MCF 10A (cell line): ENCODE results near the gene SDE2. TPM values are rescaled to one million over a fixed set of nuclear protein-coding genes. Genes with fewer than 3 reads are reported as not detected.

ENCODE experiments used
- BruUV-seq: library from RNA; stranded (reverse); fragments of 400-500 nt; replicated peaks from 2 replicates; lab custom pipeline; 2021; lab: Mats Ljungman, UMichigan
- CTCF ChIA-PET: fragments of 300-600 bp; sonication (Branson Sonifier 250); formaldehyde crosslinking; extraction: SDS; loops from one replicate; lab custom pipeline; 2021; ENCODE audit warnings: antibody characterized with exemption, inconsistent platforms; lab: Yijun Ruan, JAX
- POLR2A ChIA-PET: fragments of 300-600, 350-650 bp; sonication (Branson Sonifier 250); formaldehyde crosslinking; extraction: SDS; loops from one replicate; lab custom pipeline; 2020; ENCODE audit warnings: antibody characterized with exemption, inconsistent platforms; lab: Yijun Ruan, JAX
- DNase-seq: peaks from one replicate; pipeline ENCODE4 v3.0.0-alpha.2; 2018; ENCODE audit not compliant: unreplicated experiment
- H3K27ac Mint-ChIP-seq: one replicate; pipeline ENCODE4 v1.8.0; 2022; ENCODE audit warnings: mild to moderate bottlenecking, low read depth, mixed read lengths; ENCODE audit not compliant: unreplicated experiment
- H3K27me3 Mint-ChIP-seq: one replicate; pipeline ENCODE4 v1.8.0; 2022; ENCODE audit warnings: mixed read lengths; ENCODE audit not compliant: insufficient read depth, unreplicated experiment
- H3K36me3 Mint-ChIP-seq: one replicate; pipeline ENCODE4 v1.8.0; 2022; ENCODE audit warnings: mild to moderate bottlenecking, moderate library complexity, mixed read lengths; ENCODE audit not compliant: insufficient read depth, unreplicated experiment
- H3K4me1 Mint-ChIP-seq: one replicate; pipeline ENCODE4 v1.8.0; 2022; ENCODE audit warnings: mixed read lengths; ENCODE audit not compliant: insufficient read depth, unreplicated experiment
- H3K4me3 Mint-ChIP-seq: one replicate; pipeline ENCODE4 v1.8.0; 2022; ENCODE audit warnings: mild to moderate bottlenecking, moderate library complexity, mixed read lengths; ENCODE audit not compliant: unreplicated experiment
- H3K9me3 Mint-ChIP-seq: one replicate; pipeline ENCODE4 v1.8.0; 2022; ENCODE audit warnings: mixed read lengths; ENCODE audit not compliant: unreplicated experiment
- CTCF ChIP-seq: fragments of 200-600 bp; IDR thresholded peaks from one replicate; pipeline ENCODE4 v1.8.0; 2022; ENCODE audit warnings: antibody characterized with exemption, mild to moderate bottlenecking; ENCODE audit not compliant: unreplicated experiment
- intact Hi-C: fragments of 100-400 bp; cut with micrococcal nuclease; formaldehyde crosslinking; loops from 2 replicates; pipeline ENCODE4 v1.14.1; 2022
- total RNA-seq: library from RNA; stranded (reverse); gene quantifications from 2 replicates; pipeline ENCODE4 v1.2.3, GENCODE V29; 2022

The SDE2 gene
- total RNA-seq, 1 experiment from 2014 or later: 59.3 TPM

GRCh38 chr1:225945564-225945963 is 53.6 kb downstream of the SDE2 start:
- Mint-ChIP-seq H3K27me3 (peaks cover 30% of the 10 kb centered on the region), H3K36me3 (no peaks in the 10 kb centered on the region), H3K4me3 (no peak overlapping the region), H3K4me1 (no peaks in the 10 kb centered on the region), H3K27ac (no peak overlapping the region), H3K9me3 (no peaks in the 10 kb centered on the region)
- intact Hi-C loops: no loop called here
- ChIA-PET POLR2A (interaction anchor here (1.0 to 2.5 kb wide), 5 partner anchors 9 to 23 kb away, joined by 3 to 8 read pairs (median 4); partner anchors contain the start of gene PYCR2), CTCF (interaction anchor here (0.5 to 2.0 kb wide), 8 partner anchors 16 to 470 kb away, joined by 3 to 6 read pairs (median 4); partner anchors contain the start of gene TMEM63A)
- no peak for DNase-seq
- BruUV-seq: no TSS peak
- TF ChIP-seq CTCF: no peak

- H3K27me3 Mint-ChIP-seq: peaks cover 30% of the 10 kb centered on the region
- H3K36me3 Mint-ChIP-seq: no peaks in the 10 kb centered on the region
- TF ChIP-seq CTCF: no peak
- ChIA-PET CTCF (interaction anchor here (0.5 to 2.0 kb wide), 9 partner anchors 10 to 470 kb away, joined by 3 to 6 read pairs (median 4); partner anchors contain the start of gene LEFTY1), POLR2A (interaction anchor here (1.1 to 2.5 kb wide), 6 partner anchors 9 to 167 kb away, joined by 4 to 8 read pairs (median 5); partner anchors contain the start of genes PYCR2 and SRP9)
- H3K9me3 Mint-ChIP-seq: no peaks in the 10 kb centered on the region
- intact Hi-C loops: no loop called here
- BruUV-seq: no TSS peak
- H3K27ac Mint-ChIP-seq: peak overlapping the region; percentile 29
- H3K4me1 Mint-ChIP-seq: no peaks in the 10 kb centered on the region
- no peak for DNase-seq
- H3K4me3 Mint-ChIP-seq: no peak overlapping the region
Observed at GRCh38 chr1:225944951-225945350, 54.2 kb downstream of the SDE2 start.

GRCh38 chr1:225944387-225944786 is 54.8 kb downstream of the SDE2 start:
- no peaks in the 10 kb centered on the region for H3K9me3 Mint-ChIP-seq
- no peaks in the 10 kb centered on the region for H3K36me3 Mint-ChIP-seq
- H3K27me3 Mint-ChIP-seq: peaks cover 25% of the 10 kb centered on the region
- intact Hi-C loops: no loop called here
- peak overlapping the region; percentile 29 for H3K27ac Mint-ChIP-seq
- DNase-seq: no peak
- CTCF ChIA-PET: interaction anchor here (0.5 to 2.0 kb wide), 11 partner anchors 10 to 470 kb away, joined by 3 to 6 read pairs (median 4); partner anchors contain the start of gene LEFTY1
- BruUV-seq: no TSS peak
- no peak overlapping the region for H3K4me3 Mint-ChIP-seq
- H3K4me1 Mint-ChIP-seq: no peaks in the 10 kb centered on the region
- POLR2A ChIA-PET: interaction anchor here (1.1 to 2.5 kb wide), 4 partner anchors 8 to 167 kb away, joined by 4 to 8 read pairs (median 6); partner anchors contain the start of genes PYCR2 and SRP9
- TF ChIP-seq CTCF: no peak

GRCh38 chr1:225943582-225943981 is 55.6 kb downstream of the SDE2 start:
- no TSS peak for BruUV-seq
- intact Hi-C loops: no loop called here
- Mint-ChIP-seq H3K27me3 (peaks cover 17% of the 10 kb centered on the region), H3K9me3 (no peaks in the 10 kb centered on the region), H3K36me3 (no peaks in the 10 kb centered on the region), H3K4me3 (no peak overlapping the region), H3K4me1 (no peaks in the 10 kb centered on the region), H3K27ac (no peak overlapping the region)
- no peak for DNase-seq
- no peak for TF ChIP-seq CTCF
- ChIA-PET CTCF (interaction anchor here (0.7 to 2.0 kb wide), 4 partner anchors 18 to 468 kb away, joined by 3 to 4 read pairs (median 4); no protein-coding TSS in a partner anchor), POLR2A (interaction anchor here (0.6 to 1.4 kb wide), 3 partner anchors 7 to 180 kb away, joined by 4 to 5 read pairs (median 5); partner anchors contain the start of gene SRP9)
